OCI-LY1 (cell line): ENCODE data around the gene ZNF804A.

Experiments
- H2AFZ ChIP-seq: fragments of 200-600 bp; sonication (generic), shearing (Covaris generic); 2 replicates; pipeline ENCODE4 v1.6.0; 2014; ENCODE audit warnings: antibody characterized with exemption, mild to moderate bottlenecking, low read length
- H3F3A ChIP-seq: fragments of 200-600 bp; sonication (generic), shearing (Covaris generic); 2 replicates; pipeline ENCODE4 v1.6.0; 2014; ENCODE audit warnings: mild to moderate bottlenecking, antibody characterized with exemption, low read length, moderate library complexity; ENCODE audit not compliant: insufficient read depth
- H3K27ac ChIP-seq: fragments of 200-600 bp; sonication (generic); 2 replicates; pipeline ENCODE4 v1.5.1; 2014; ENCODE audit warnings: low read length, mixed run types, mild to moderate bottlenecking, low read depth; ENCODE audit not compliant: poor library complexity, severe bottlenecking
- H3K27me3 ChIP-seq: fragments of 200-600 bp; sonication (generic); 2 replicates; pipeline ENCODE4 v1.6.0; 2014; ENCODE audit warnings: antibody characterized with exemption, mild to moderate bottlenecking, low read length, moderate library complexity; ENCODE audit not compliant: insufficient read depth
- H3K36me3 ChIP-seq: fragments of 200-600 bp; sonication (generic); 2 replicates; pipeline ENCODE4 v1.6.1; 2014; ENCODE audit warnings: mild to moderate bottlenecking, antibody characterized with exemption, low read length, moderate library complexity, mixed read lengths; ENCODE audit not compliant: insufficient read depth
- H3K4me1 ChIP-seq: fragments of 200-600 bp; sonication (generic); 2 replicates; pipeline ENCODE4 v1.5.1; 2014; ENCODE audit warnings: mild to moderate bottlenecking, low read length, moderate library complexity; ENCODE audit not compliant: insufficient read depth, severe bottlenecking
- H3K4me2 ChIP-seq: fragments of 200-600 bp; sonication (generic), shearing (Covaris generic); 2 replicates; pipeline ENCODE4 v1.6.1; 2014; ENCODE audit warnings: low read length
- H3K4me3 ChIP-seq: fragments of 200-600 bp; sonication (generic); 2 replicates; pipeline ENCODE4 v1.5.1; 2014; ENCODE audit warnings: low read length, low read depth, mild to moderate bottlenecking, mixed read lengths; ENCODE audit not compliant: poor library complexity, severe bottlenecking
- H3K79me2 ChIP-seq: fragments of 200-600 bp; shearing (Covaris generic); 2 replicates; pipeline ENCODE4 v1.6.1; 2016; ENCODE audit warnings: mixed run types, low read length, mixed read lengths; ENCODE audit not compliant: insufficient read depth
- H3K9ac ChIP-seq: fragments of 200-600 bp; sonication (generic), shearing (Covaris generic); 2 replicates; pipeline ENCODE4 v1.6.1; 2014; ENCODE audit warnings: mild to moderate bottlenecking, low read length, mixed read lengths
- H3K9me2 ChIP-seq: fragments of 200-600 bp; sonication (generic), shearing (Covaris generic); 2 replicates; pipeline ENCODE4 v1.6.1; 2014; ENCODE audit warnings: low read depth, mild to moderate bottlenecking, low read length, mixed read lengths
- H3K9me3 ChIP-seq: fragments of 200-600 bp; shearing (Covaris generic); 2 replicates; pipeline ENCODE4 v1.6.1; 2014; ENCODE audit warnings: low read length, mixed read lengths
- H4K20me1 ChIP-seq: fragments of 200-600 bp; sonication (generic), shearing (Covaris generic); 2 replicates; pipeline ENCODE4 v1.6.0; 2016; ENCODE audit warnings: mild to moderate bottlenecking, low read length; ENCODE audit not compliant: insufficient read depth
- EZH2 ChIP-seq: fragments of 200-600 bp; sonication (generic), shearing (Covaris generic); IDR thresholded peaks from 2 replicates; pipeline ENCODE4 v1.8.0; 2017; ENCODE audit warnings: borderline replicate concordance, mixed run types, mild to moderate bottlenecking, antibody characterized with exemption, low read length, moderate library complexity, mixed read lengths
- TF ChIP-seq, protein P1 (sequence below): fragments of 200-600 bp; sonication (generic), shearing (Covaris generic); IDR thresholded peaks from 2 replicates; pipeline ENCODE4 v1.5.1; 2017; ENCODE audit warnings: mild to moderate bottlenecking, antibody characterized with exemption, low read length, moderate library complexity, mixed read lengths

Gene ZNF804A

DNA sequence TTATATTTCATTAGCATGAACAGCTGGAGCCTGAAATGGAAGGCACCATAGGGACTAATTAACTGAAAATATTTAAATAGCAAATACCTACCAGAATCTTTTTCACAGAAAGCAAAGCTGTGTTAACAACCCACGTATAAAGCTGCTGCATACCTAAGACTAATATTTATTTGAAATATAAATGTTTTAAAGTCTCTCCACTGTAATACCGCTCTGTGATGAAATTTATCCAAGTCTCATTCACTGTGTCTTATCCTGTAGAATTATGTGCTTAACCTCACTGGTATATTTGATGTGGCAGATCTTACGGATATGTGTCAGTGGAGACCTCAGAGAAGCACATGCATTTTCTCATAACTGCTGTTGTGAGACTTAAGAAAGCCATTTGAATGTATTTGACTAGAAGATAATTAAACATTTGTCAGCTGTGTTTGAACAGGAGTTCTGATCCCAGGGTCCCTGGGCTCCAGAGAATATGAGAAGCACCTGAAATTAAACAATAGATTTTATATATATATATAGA is 373.3 kb downstream of the ZNF804A start:
- H3K79me2 ChIP-seq: no peaks in the 10 kb centered on the region
- no peak overlapping the region for H3K27ac ChIP-seq
- H3K4me3 ChIP-seq: no peak overlapping the region
- no peaks in the 10 kb centered on the region for H3K4me1 ChIP-seq
- no peaks in the 10 kb centered on the region for H3K9me3 ChIP-seq
- no peaks in the 10 kb centered on the region; the same call in 1 of the 2 replicates for H3K9me2 ChIP-seq
- no peak overlapping the region for H3K9ac ChIP-seq
- H4K20me1 ChIP-seq: no peaks in the 10 kb centered on the region
- no peaks in the 10 kb centered on the region for H3K36me3 ChIP-seq
- H3F3A ChIP-seq: no peaks in the 10 kb centered on the region
- no peak for TF ChIP-seq EZH2
- TF ChIP-seq, protein P1, sequence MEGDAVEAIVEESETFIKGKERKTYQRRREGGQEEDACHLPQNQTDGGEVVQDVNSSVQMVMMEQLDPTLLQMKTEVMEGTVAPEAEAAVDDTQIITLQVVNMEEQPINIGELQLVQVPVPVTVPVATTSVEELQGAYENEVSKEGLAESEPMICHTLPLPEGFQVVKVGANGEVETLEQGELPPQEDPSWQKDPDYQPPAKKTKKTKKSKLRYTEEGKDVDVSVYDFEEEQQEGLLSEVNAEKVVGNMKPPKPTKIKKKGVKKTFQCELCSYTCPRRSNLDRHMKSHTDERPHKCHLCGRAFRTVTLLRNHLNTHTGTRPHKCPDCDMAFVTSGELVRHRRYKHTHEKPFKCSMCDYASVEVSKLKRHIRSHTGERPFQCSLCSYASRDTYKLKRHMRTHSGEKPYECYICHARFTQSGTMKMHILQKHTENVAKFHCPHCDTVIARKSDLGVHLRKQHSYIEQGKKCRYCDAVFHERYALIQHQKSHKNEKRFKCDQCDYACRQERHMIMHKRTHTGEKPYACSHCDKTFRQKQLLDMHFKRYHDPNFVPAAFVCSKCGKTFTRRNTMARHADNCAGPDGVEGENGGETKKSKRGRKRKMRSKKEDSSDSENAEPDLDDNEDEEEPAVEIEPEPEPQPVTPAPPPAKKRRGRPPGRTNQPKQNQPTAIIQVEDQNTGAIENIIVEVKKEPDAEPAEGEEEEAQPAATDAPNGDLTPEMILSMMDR: no peak
- no peaks in the 10 kb centered on the region for H3K27me3 ChIP-seq
- H2AFZ ChIP-seq: no peak overlapping the region
- H3K4me2 ChIP-seq: no peak overlapping the region
